Measurements from ENCODE around the gene NKD2.
"Not testable (repeated sequence)": the region's sequence is repeated elsewhere in the genome, so short reads cannot be mapped to it uniquely, and the experiment has no call there.

GRCh38 chr5:1000831-1001230 is 7.8 kb upstream of the NKD2 start:
- not testable (repeated sequence) for TF ChIP-seq CTCF (optimal IDR thresholded peaks at IDR 0.05 in 1 of 3, IDR thresholded peaks at IDR 0.05 in 1 of 3, conservative IDR thresholded peaks at IDR 0.05 in 1 of 3; ENCODE audit: extremely low read depth in 1 of 3, insufficient read depth in 2 of 3, low read length in 3 of 3); EZH2 (IDR thresholded peaks at IDR 0.05; ENCODE audit: low read length)
